IPS-18a (cell line): ENCODE results near the gene RUFY2.
A peak's percentile ranks its signal among the peaks of the same experiment; 100 is the strongest.

Source experiments
- H3K27ac ChIP-seq: one replicate; pipeline ENCODE4 v1.5.1; 2013; ENCODE audit warnings: low read length
- H3K27me3 ChIP-seq: one replicate; pipeline ENCODE4 v1.6.1; 2013; ENCODE audit warnings: mild to moderate bottlenecking, low read length; ENCODE audit not compliant: control insufficient read depth, insufficient read depth
- H3K36me3 ChIP-seq: one replicate; pipeline ENCODE4 v1.6.1; 2013; ENCODE audit warnings: low read depth, low read length; ENCODE audit not compliant: control insufficient read depth
- H3K4me1 ChIP-seq: one replicate; pipeline ENCODE4 v1.6.1; 2013; ENCODE audit warnings: low read depth, low read length; ENCODE audit not compliant: control insufficient read depth
- H3K4me3 ChIP-seq: one replicate; pipeline ENCODE4 v1.5.1; 2013; ENCODE audit warnings: low read length
- H3K9ac ChIP-seq: one replicate; pipeline ENCODE4 v1.6.1; 2013; ENCODE audit warnings: mild to moderate bottlenecking, low read length, moderate library complexity
- H3K9me3 ChIP-seq: one replicate; pipeline ENCODE4 v1.6.1; 2013; ENCODE audit warnings: low read depth, low read length; ENCODE audit not compliant: control insufficient read depth

Gene RUFY2

DNA sequence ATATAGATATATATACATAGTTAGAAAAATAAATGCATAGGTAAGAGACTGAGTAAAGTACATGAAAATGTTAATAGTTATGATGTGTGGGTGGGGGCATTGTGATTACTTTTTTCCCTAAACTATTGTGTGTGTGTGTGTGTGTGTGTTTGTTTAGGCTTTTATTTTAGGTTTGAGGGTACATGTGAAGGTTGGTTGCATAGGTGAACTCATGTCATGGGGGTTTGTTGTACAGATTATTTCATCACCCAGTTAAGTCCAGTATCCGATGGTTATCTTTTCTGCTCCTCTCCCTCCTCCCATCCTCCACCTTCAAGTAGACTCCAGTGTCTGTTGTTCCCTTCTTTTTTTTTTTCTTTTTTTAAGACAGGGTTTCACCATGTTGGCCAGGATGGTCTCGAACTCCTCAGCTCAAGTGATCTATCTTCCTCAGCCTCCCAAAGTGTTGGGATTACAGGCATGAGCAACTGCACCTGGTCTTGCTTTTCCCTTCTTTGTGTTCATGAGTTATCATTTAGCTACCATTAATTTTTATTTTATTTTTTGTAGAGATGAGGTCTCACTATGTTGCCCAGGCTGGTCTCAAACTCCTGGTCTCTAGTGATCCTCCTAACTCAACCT, 1.9 kb upstream of the RUFY2 start:
- H3K27ac ChIP-seq = no peak overlapping the region
- no peak overlapping the region for H3K9ac ChIP-seq
- peaks cover 10% of the 10 kb centered on the region for H3K4me1 ChIP-seq
- H3K4me3 ChIP-seq = no peak overlapping the region
- H3K36me3 ChIP-seq = no peaks in the 10 kb centered on the region
- H3K9me3 ChIP-seq = no peaks in the 10 kb centered on the region
- H3K27me3 ChIP-seq = no peaks in the 10 kb centered on the region

DNA sequence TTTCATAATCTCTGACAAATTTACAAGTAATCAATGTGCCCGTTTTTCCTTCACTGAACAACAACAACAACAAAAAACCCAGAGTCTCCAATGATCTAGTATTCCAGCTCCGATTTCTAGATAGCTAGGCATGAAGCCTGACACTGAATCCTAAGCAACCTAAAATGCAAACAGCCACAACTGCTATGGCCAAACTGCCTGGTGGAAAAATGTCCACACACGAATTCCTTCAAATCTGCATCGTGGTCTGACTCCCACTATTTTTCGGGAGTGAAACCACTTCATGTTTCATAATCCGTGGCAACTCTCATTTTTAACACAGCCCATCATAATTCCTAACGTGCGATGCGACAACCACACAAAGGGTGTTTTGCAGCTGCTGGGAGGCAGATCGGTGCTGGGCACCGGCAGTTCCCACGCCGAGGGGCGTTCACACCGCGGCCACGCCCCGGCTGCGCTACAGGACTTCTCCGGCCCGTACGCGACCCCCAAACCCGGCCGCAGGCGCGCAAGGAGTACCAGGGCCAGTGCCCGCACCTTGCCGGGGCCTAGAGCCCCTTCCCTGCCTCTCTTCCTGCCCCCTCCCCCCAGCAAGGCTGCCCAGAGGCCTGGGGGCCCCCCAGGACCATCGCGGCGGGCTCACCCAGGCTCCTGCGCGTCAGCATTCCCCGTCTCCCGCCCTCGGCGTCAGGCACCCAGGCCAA, 814 bp downstream of the RUFY2 start:
- Histone ChIP-seq H3K27ac (peak overlapping the region; percentile 67), H3K36me3 (peaks cover 5% of the 10 kb centered on the region), H3K27me3 (no peaks in the 10 kb centered on the region), H3K4me1 (peaks cover 10% of the 10 kb centered on the region), H3K4me3 (peak overlapping the region; percentile 80), H3K9ac (peak overlapping the region; percentile 87), H3K9me3 (no peaks in the 10 kb centered on the region)

DNA sequence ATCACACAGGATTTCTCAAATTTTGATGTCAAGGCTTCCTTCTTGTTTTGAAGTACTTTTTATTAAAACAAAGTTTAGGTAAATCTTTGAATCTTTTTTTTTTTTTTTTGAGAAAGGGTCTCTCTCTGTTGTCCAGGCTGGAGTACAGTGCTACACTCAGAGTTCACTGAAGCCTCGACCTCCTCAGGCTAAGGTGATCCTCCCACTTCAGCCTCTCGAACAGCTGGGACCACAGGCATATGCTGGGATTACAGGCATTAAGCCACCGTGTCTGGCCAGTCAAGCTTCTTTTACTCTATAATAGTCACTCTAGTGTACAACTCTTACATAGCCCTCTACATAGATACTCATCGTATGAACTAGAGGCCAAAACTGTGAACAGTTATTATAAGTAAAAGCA, 3.4 kb downstream of the RUFY2 start:
- Histone ChIP-seq H3K36me3 (peaks cover 7% of the 10 kb centered on the region), H3K27ac (no peak overlapping the region), H3K9me3 (no peaks in the 10 kb centered on the region), H3K27me3 (no peaks in the 10 kb centered on the region), H3K4me3 (no peak overlapping the region), H3K9ac (no peak overlapping the region), H3K4me1 (peaks cover 10% of the 10 kb centered on the region)

DNA sequence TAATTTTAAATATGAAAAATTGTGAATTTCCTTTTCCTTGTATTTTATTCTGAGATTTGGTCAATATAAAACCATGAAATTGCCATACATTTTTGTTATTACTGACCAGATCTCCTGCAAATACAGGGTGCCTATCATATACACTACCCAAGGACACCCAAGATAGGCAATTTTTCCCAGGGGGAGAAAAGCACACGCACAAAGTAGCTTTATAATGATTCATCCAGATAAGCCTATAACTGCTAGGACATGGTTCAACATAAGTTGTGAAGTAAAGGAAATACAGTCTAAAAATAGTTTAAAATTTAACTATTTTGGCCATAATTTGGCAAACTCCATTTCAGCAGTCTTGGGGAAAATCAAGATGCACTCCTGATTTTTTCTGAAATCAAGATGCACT, 4.8 kb downstream of the RUFY2 start:
- Histone ChIP-seq H3K4me1 (peaks cover 10% of the 10 kb centered on the region), H3K27me3 (no peaks in the 10 kb centered on the region), H3K4me3 (no peak overlapping the region), H3K9me3 (no peaks in the 10 kb centered on the region), H3K27ac (no peak overlapping the region), H3K9ac (no peak overlapping the region), H3K36me3 (peaks cover 7% of the 10 kb centered on the region)

DNA sequence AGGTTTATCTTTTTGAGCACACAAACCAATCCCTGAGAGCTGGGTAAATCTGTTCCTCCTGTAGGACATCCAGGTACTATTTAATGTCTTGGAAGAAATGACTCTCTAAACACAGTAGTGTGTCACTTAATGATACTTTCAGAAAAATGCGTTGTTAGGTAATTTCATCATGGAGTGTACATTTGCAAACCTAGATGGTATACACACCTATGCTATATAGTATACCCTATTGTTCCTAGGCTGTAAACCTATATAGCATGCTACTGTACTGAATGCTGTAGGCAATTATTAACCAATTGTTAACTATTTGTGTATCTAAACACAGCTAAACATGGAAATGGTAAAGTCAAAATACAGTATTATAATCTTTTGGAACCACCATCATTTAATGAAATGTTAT, 10.1 kb downstream of the RUFY2 start:
- Histone ChIP-seq H3K27me3 (no peaks in the 10 kb centered on the region), H3K4me1 (no peaks in the 10 kb centered on the region), H3K36me3 (peaks cover 7% of the 10 kb centered on the region), H3K9ac (no peak overlapping the region), H3K27ac (no peak overlapping the region), H3K9me3 (no peaks in the 10 kb centered on the region), H3K4me3 (no peak overlapping the region)

DNA sequence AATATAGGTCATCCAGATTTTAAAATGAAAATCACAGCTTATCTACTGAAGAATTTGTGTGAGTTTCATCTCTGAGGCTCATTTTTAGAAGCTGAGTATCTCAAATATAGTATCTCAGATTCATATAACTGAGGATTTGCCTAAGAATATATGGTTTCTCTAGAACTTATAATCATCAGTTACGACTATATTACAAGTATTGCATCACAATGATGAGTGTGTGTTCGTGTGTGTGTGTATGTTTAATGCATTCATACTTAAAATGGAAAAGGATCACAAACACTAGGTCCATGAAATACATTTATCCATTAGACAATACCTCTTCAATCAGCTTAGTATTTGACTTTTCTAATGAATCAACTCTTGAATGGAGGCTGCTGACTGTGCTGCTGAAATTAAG, 21.3 kb downstream of the RUFY2 start:
- Histone ChIP-seq H3K9me3 (no peaks in the 10 kb centered on the region), H3K27me3 (no peaks in the 10 kb centered on the region), H3K4me3 (no peak overlapping the region), H3K27ac (no peak overlapping the region), H3K9ac (no peak overlapping the region), H3K36me3 (peaks cover 18% of the 10 kb centered on the region), H3K4me1 (no peaks in the 10 kb centered on the region)

DNA sequence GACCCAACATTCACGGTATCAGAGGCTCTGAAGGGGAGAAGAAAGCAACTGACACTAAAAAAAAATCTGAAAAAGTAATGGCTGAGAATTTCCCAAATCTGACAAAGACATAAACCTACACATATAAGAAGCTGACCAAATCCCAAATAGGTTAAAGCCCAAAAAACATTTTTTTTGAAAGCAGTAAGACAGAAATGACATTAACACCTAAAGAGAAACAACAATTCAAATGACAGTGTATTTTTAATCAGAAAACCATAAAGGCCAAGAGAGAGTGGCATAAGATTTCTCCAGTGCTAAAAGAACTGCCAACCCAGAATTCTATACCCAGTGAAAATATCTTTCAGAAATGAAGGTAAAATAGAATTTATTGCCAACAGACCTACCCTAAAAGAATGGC, 35.5 kb downstream of the RUFY2 start:
- H3K4me3 ChIP-seq = no peak overlapping the region
- H3K4me1 ChIP-seq = no peaks in the 10 kb centered on the region
- H3K9me3 ChIP-seq = peaks cover 10% of the 10 kb centered on the region
- no peak overlapping the region for H3K9ac ChIP-seq
- no peak overlapping the region for H3K27ac ChIP-seq
- H3K36me3 ChIP-seq = peaks cover 3% of the 10 kb centered on the region
- H3K27me3 ChIP-seq = no peaks in the 10 kb centered on the region

DNA sequence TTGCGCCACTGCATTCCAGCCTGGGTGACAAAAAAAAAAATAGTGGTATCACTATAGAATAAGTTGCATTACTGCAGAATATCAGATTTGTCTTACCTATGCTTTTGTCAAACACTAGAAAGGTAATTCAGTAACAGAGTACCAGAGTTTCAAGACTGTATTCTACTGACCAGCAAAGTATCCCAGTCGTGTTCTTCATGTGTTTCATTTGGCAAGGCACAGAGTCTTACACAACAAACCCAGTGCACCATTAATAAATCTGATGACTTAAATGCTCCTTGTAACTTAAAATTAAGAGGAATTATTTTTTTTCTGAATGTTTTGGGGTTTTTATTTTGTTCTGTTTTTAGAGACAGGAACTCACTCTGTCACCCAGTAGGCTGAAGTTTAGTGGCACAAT, 40.0 kb downstream of the RUFY2 start:
- no peak overlapping the region for H3K9ac ChIP-seq

DNA sequence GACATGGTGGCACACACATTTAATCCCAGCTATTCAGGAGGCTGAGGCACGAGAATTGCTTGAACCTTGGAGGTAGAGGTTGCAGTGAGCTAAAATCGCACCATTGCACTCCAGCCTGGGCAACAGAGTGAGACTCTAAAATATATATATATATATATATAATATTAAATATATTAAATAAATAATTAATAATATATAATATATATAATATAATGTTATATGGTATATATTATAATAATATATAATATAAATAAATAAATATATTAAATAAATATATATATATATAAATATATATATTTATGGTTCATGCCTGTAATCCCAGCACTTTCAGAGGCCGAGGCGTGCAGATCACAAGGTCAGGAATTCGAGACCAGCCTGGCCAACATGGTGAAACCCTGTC, 40.5 kb downstream of the RUFY2 start:
- Histone ChIP-seq H3K36me3 (peaks cover 16% of the 10 kb centered on the region), H3K27me3 (no peaks in the 10 kb centered on the region), H3K4me3 (no peak overlapping the region), H3K27ac (no peak overlapping the region), H3K4me1 (no peaks in the 10 kb centered on the region), H3K9ac (no peak overlapping the region), H3K9me3 (no peaks in the 10 kb centered on the region)

More for the DNA sequence above, 40.0 kb downstream of the RUFY2 start:
- no peaks in the 10 kb centered on the region for H3K27me3 ChIP-seq
- H3K27ac ChIP-seq = no peak overlapping the region
- H3K4me1 ChIP-seq = no peaks in the 10 kb centered on the region
- no peak overlapping the region for H3K4me3 ChIP-seq
- H3K9me3 ChIP-seq = no peaks in the 10 kb centered on the region
- peaks cover 16% of the 10 kb centered on the region for H3K36me3 ChIP-seq

DNA sequence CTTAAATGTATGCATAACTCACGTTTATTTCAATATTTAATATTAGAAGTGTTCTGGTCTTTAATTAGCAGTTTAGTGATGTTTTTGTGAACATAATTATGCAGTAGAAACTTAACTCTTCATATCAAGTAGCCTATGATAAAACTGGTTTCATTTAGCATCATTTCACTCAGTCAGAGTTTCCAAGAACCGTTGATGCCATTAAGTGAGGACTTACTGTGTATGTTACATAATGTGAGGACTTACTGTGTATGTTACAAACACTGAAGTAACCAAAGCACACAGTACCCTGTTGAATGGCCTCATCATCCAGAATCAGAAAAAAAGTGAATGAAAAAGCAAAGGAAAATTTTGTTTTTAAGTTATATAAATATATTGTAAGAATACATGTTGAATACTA, 41.5 kb downstream of the RUFY2 start:
- Histone ChIP-seq H3K4me3 (no peak overlapping the region), H3K9ac (no peak overlapping the region), H3K27ac (no peak overlapping the region), H3K9me3 (no peaks in the 10 kb centered on the region), H3K27me3 (no peaks in the 10 kb centered on the region), H3K36me3 (peaks cover 16% of the 10 kb centered on the region), H3K4me1 (no peaks in the 10 kb centered on the region)

DNA sequence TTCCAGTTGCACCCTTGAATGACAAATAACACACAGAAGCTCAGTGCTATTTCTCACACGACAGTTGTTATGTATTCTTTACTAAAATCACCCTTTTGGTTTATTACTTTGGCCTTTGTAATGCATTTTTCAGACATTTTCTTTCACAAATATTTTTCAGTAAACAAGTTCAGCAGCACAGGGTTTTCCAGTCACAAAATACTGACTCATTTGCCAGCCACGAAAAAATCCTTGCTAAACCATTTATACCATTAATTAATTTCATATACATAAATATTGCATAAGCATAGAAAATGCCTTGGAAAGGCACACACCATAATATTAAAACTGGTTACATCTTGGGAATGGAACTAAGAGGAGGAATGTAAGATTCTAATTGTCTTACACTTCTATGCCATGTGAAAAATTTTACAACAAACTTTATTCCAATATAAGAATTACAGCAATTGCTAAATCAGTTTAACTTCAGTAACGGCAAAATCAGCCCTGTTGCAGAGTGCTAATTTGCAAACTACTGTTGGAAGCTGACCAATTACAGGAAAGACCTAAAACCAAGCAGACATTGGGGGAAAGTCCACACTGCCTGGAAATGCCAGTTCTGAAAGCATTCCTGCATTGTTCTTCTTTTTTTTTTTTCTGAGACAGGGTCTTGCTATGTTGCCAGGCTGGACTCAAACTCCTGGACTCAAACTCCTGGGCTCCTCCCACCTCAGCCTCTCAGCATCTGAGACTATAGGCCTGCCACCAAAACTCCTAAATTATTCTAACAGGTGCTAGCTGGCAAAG, 42.8 kb downstream of the RUFY2 start:
- no peak overlapping the region for H3K27ac ChIP-seq
- H3K9ac ChIP-seq = no peak overlapping the region
- H3K9me3 ChIP-seq = no peaks in the 10 kb centered on the region
- H3K4me1 ChIP-seq = no peaks in the 10 kb centered on the region
- H3K27me3 ChIP-seq = no peaks in the 10 kb centered on the region
- peaks cover 16% of the 10 kb centered on the region for H3K36me3 ChIP-seq
- no peak overlapping the region for H3K4me3 ChIP-seq
